Activated T-cell treated with anti-CD3 and anti-CD28 coated beads for 1 hour (primary cell): ENCODE data around the gene CHST10.

Experiments used
- DNase-seq: peaks from one replicate; pipeline ENCODE4 v3.0.0-alpha.2; 2020; ENCODE audit warnings: low read depth

The CHST10 gene

DNA sequence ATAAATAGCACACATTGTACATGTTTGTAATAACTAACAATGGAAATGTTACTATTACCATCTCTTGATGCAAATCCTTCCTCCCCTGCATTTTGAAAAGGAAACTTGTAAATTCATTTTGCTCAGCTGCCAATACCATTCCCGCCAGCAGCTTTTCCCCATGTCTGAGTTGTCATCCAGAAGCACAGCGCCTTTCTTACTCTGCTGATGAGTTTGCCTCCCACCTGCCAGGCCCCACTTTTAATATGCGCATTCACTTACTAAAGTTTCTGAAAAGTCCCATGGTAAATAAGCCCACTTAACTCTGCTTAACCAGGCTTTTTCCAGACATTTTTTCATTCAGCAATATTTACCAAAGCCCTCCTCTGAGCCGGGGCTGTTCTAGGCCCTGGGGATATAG is 3.9 kb downstream of the CHST10 start:
- DNase-seq: no peak

DNA sequence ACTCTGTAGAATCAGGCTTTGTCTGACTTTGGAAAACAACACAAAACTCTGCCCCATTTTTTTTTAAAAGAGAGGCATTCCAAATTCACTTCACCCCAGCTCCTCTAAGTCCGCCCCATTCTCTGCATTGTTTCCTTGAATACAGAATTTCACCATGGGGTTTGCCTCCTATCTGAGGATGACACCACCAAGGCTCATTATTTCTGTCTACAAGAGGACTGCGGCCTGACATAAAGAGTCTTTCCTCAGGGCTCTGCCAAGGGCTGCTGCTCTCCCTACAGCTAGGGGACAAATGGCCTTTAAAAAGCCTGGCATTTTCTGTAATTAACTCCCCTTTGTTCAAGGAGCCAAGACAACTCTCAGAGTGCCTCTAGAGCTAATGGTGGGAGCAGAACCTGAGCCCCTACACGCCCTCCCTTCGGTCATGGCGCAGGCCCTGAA is 4.6 kb downstream of the CHST10 start:
- DNase-seq: no peak

DNA sequence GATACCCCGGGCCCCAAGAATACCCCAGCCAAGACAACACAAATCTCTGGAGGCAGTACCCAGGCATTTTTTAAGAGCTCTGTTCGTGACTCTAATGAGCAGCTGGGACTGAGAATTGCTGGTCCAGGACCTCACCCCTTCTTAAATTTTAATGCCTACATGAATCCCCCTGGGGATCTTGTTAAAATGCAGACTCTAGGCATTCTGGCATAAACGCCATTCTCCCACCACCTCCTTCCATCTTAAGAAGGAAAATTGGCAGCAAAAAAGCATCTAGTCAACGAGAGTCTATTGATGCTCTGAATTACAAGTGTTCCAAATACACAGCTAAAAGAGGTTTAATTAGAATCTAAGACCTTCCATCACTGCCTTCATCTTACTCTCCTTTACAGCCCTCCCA is 5.0 kb downstream of the CHST10 start:
- DNase-seq: no peak

DNA sequence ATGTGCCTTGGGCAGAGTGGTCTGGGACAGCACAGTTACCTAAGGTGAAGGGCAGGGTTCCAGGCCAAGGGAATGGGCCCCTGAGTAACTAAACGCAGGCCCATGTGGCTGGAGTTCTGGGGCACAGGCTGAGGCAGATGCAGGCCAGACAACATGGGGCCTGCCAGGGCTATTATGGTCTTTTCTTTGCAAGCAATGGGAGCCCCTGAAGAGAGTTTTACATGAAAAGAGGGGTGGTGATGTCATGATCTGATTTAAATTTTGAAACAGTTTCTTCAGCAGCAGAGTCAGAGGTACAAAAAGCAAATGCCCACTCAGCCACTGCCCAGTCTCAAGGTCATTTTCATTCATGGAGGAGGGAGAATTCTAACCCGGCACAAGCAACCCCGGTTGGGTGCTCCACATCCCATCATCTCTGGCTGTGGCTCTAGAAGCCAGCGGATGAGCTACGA is 5.6 kb downstream of the CHST10 start:
- DNase-seq: no peak

DNA sequence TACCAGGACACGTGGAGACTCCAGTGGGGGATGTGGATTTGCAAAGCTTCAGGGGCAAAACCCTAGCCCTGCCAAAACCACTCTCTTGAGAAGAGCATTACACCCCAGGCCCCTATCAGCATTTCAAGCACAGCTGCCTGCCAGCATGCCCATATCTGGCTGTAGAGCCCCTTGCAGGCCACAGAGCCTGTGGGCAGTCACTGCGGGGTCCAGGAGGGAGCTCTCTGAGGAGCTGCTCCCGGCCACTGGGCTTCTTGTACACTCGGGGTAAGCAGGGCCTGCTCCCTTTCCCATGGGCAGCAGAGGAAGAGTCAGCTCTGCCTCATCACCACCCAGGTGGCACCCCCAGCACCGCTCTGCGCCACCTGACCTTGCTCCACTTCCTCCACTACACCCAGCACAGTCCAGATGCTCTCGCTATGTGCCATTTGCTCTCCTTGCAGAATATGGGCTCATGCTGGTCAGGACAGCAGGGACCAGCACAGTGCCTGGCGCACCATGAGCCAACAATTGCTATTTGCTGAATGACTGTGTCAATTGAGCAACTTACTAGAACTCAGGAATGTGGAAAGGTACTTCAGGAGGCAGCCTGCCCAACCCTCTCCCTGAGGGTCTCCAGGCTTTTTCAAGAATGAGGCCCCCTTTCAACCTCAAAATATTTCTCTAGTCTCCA is 7.4 kb downstream of the CHST10 start:
- DNase-seq: no peak

DNA sequence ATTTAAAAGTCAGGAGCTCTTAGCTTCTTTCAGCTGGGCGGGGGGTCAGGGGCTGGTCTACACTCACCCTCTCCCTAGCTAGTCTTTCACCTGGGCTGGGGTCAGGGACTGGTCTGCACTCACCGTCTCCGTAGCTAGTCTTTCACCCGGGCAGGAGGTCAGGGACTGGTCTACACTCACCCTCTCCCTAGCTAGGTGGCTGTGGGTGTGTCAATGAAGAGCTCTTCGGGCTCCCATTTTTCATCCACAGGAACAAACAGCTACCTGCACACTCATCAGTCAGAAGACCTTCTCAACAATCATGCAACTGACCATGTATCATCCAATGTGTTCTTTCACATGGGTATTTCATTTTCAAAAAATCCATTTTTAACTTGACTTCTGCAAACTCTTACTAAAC is 8.0 kb downstream of the CHST10 start:
- no peak for DNase-seq

DNA sequence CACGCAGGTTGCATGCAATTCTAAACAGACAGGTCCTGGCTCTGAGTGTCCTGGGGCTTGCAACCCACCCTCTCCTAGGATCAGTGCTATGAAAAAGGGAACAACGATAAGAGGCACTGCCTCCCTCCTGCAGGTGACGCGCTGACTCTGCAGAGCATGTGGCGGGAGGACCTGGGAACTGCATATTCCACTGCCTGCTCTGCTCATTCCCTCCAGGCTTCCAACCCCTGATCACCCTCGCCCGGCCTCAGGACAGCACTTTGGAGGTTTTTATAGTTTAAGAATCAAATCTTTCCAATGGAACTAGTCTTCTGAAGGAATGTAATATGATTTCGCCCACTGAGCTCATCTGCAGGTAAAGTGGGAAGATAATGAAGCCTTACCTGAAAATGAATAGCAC is 8.5 kb downstream of the CHST10 start:
- no peak for DNase-seq

DNA sequence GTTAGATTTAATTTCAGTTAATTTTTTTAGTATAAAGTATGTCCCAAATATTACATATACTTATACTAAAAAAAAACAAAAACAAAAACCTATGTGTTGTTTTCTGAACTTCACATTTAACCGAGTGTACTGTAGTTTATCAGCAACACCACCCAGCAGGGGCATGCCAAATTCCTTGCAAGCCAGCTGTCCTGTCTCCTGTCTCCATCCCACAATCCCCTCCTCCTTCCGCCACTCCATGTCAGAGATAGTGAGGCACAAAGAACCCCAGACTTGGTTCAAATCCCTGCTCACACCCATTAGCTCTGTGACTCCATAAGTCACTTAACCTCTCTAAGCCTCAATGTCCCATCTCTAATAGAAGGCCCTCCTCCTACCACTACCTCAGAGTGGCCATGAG is 9.4 kb downstream of the CHST10 start:
- no peak for DNase-seq

DNA sequence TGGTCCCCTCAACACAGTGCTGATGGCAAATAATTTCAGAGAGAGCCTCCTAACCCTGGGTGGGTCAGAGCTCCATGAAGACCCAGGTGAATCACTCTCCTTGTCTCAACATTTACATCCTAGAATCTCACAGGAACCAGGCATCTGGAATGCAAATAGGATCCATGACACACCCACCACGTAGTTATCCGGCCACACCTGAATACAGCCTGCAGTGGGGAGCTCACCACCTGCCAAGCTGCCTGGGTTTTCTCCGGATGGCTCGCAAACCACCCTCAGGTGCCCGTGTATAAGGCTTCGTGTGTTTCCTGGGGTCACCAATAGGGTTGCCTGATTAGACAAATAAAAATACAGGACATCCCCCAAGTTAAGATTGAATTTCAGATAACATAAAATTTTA is 9.9 kb downstream of the CHST10 start:
- DNase-seq: no peak

DNA sequence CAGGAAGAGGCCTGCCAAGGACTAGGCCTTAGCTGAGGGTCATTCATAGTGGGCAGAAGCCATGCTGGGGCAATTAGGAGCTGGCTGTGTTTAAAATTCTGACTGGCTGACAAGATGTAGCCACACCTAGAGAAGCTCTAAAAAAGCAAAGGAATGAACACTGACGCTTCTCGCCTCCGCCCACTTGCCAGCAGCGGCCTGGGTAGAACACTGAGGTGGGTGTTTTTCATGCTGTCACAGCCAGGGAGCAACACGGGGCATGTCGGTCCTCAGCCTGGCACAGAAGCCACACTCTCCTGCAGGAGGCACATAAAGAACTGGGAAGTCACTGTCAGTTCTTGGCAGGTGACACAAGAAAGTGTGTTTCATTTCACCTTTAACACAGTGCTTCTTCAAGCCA is 10.4 kb downstream of the CHST10 start:
- no peak for DNase-seq

DNA sequence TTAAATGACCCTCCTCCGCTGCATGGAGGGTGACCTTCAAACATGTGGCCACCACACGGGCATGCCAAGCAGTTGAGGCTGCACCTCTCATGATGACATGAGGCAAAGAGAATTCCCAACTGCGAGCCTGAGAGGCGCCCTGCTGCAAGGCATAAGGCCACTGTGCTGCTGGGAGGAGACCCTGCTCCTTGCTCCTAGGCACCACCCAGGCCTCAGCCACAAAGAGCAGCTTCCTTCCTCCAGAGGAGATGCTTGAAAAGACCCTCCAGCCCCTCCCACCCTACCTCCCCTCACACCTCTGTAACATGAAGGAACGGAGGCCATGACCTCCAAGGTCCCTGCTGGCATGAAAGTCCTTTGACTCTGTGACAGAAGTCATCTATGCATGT is 11.4 kb downstream of the CHST10 start:
- DNase-seq: no peak

DNA sequence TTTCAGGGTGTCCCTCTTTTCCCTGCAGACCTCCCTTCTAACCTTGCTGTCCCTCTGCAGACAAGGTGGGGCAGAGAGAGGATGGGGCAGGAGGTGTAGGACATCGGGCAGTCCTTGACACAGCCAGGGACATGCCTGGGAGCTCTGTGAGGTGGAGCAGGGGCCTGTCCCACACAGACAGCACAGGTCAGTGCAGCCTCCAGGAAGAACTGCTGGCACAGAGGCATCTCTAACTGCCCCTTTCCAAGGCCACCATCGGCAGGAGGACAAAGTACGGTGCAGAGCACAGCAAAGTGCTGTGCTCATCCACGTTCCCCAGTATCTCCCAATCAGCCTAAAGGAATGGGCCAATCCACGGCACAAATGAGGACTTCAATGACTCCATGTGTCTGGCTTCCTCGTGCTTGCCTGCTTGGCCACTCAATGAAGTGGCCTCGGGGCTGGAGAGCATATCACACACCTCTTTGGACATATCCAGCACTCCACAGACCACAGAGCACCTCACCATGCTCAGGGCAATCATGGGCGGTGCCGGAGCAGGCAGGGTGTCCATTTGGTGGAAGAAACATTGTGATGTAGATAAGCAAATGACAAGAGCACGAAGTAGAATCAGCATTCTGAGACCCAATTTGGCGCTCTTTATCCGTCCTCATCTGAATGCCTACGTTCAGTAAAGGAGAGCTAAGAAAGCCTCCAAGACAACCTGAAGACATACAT is 11.9 kb downstream of the CHST10 start:
- no peak for DNase-seq

DNA sequence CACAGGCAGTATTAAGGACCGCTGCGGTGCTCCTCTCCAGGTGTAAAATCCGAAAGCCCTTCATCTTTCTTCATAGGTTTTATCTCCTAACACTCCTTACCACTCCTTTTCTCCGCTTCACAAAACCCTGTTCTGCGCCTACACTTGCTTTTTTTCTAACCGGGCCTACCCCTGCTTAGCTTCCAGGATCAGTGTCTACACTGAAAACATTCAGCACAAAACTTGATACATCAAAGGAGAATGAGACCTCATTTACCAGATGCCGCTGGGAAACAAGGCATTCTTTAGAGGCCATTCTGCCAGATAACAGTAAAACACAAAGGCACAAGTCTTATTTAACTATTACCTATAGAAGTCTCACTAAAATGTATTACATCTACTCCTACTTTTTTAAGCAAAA is 13.1 kb downstream of the CHST10 start:
- DNase-seq: no peak

DNA sequence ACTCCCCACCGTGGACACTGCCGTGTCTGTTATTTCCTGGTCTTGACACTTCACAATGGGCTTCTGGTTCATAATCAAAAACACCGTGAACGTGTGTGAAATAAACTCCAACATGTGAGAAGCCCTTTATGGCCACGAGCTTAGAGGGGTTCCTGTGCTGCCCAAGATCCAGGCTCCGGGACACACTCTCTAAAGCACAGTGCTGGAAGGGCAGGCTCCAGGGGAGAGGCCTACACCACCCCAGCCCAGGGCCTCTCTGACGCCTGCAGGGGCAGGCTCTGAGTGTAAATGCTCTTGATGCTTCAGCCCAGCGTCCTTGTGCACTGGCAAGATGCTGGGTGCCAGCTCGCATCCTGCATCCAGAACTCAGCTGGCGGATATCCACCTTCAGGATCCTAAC is 13.7 kb downstream of the CHST10 start:
- no peak for DNase-seq

DNA sequence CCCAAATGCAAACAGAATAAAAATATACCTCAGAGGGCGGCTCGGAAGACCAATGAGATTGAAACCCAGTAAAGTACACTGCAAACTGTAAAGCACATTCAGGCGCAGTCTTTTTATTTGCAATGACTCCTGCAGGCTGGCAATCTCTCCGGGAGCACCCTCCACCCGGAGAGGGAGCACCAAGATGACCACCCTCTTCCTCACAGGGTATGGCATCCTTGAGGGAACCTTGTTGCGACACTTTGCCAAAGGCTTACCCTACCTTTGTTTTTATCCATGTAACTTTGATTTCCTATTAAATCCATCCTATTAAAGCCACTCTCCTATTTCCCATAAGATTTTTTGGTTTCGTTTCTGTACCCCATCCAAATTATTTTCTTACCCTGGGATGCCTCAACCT is 16.2 kb downstream of the CHST10 start:
- no peak for DNase-seq

DNA sequence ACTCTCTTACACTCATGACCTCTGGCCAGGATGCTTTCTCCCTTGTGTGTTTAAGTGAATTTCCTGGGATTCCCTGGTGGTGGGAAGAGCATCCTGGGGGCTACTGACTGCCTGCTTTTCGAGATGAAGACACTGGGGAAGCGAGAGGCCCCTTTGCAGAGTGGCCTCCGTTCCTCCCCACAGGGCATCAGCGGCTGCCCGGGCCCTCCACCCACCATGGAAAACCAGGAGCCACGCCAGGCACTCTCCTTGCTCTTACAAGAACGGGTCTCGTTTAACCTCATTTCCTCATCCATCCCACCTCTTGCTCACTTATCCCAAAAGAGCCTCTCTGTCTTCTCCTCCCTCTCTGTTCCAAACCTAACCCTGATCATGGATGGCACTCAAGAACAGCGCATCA is 17.8 kb downstream of the CHST10 start:
- no peak for DNase-seq

DNA sequence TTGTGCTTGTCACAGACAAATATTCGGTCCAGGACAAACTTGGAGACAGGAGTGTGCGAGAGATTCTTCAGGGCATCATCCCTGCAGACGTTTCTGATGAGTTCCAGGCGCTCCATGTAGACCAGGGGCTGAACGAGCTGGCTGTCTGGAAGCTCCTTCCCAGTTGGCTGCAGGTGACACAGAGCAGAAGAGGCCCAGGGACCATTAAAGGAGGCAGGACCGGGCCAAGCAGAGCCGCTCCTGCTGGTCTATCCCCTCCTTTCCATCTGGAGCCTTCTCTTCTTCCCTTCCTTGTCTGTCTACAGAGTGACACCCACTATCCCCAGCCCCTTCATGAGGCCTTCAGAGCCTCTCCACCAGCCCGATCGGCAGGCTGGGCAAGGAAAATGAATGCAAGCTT is 19.5 kb downstream of the CHST10 start:
- DNase-seq: no peak

DNA sequence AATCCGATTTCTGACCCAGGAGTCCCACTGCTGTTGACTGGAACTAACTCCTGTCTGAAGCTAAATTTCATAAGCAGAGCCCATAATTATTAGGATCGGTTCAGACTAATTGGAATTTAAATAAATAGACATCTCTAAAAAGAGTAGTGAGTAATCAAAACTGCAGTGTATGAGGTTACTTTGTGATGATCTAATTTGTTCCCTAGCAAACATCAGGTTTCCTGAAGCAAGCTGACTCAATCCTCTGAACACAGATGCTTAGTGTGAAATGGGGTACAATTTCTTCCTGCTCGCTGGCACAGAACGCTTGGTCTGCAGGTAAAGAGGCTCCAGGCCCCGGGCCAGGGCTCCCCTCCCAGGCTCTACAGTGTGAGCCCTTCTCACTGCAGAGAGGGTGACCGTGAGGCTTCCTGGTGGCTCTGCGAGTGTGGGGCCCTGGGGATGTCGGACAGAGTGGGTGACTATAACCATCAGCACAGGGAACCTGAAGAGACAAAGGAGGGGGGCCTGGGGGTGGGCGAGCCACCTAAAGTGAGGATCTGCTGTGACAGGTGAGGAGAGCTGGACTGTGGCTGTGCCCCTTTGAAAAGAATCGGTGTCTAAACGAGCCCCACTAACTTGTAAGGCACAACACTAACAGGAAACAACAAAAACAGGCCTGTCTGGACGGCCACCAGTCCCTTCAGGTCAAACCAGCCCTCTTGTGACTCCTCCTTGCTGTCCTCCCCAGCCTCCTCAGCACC is 20.2 kb downstream of the CHST10 start:
- DNase-seq: no peak

DNA sequence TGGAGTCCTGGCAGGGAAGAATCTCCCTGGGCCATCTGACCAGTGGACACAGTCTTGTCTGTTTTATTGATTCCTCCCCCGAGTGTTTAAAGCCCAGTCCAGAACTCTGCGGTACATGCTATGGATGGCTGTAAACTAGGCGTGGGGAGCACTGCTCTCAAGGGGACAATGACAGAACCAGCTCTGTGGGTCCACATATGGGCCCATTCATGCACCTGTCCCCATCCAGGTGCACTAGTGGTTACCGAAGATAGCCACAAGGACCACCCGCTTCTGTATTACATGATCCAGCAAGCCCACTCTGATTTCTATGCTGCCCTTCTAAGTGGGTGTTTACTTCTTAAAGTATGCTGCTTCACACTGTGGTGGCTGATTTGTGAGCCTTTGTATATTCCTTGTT is 21.0 kb downstream of the CHST10 start:
- DNase-seq: no peak

DNA sequence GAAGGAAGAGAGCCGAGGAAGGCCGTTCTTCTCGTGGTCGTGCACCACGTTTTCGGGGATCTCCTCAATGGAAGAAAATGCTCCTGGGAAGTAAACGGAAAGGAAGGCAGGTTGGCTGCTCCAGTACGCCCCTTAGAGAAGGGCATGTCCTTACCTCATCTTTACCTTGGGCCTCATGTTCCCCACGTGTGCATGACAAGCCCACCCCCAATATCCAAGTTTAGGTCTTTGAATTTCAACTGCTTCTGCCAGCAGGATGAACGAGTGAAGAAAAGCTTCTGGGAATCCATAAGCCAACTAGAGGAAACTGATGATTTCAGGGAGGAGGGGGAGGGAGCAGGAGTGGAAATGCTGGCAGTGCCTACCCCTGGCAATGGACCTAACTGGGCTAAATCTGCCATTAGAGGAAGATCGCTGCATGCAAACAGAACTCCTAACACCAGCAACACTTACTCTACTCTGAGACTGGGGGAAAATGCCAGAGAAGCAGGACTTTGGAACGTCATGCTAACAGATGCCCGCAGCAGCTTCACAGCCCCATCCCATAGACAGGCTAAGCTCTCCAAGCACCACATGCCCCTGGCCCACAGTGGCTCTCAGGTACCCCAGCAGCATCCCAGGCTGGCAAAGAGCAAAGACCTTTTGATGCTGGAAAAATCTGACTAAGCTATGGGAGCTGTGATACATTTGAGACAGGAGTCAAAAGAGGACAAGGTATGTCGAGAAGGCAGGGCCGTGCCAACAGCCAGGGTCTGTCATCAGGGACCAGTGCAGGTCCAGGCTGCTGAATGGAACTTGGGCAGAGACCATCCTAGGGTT is 21.7 kb downstream of the CHST10 start:
- DNase-seq: no peak

DNA sequence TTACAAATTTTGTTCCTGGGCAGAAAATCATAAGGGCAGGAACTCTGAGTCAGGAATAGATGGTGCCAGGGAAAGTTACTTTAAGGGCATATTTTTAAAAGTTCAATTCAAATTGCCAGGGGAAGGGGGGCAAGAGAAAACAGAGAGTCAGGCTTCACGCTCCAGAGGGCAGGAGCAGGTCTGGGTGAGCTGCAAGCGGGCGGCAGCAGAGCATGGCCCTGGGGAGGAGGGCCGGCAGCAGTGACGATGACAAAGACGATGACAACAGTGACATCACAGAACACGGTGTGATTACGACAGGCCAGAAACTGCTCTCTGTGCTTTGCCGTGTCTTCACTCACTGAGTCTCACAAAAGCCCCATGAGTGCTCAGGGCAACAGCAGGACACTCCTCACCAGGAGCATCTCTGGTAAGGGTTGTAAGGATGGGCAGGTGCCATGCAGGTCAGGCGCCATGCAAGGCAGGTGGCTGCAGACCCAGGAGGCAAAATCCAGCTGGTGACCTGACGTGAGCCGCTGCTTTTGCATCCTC is 23.3 kb downstream of the CHST10 start:
- no peak for DNase-seq

DNA sequence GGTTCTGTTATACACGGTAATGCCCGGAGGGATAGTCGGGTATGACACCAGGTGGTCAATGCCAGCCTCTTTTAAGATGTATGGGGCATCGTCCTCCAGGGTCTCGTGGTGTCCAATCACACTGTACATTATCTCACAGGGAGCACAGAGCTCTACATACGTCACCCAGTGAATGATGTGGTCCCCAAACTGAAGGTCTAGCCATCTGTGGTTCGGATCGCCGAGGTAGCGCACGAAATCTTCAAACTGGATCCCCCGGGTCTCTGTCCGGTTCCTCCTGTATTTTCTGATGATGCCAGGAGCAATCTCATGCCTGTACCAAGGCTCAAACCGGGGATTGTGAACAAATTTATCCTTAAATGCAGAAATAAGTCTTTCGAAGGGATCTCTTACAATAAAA is 24.1 kb downstream of the CHST10 start:
- no peak for DNase-seq
